GM12873 (cell line): ENCODE results near the gene PCNX4.

Experiments used
- CTCF ChIP-seq: IDR thresholded peaks from 2 replicates; pipeline ENCODE4 v1.5.1; 2012; ENCODE audit warnings: low read depth, mild to moderate bottlenecking, moderate library complexity, low read length, control low read depth; ENCODE audit not compliant: insufficient read depth; ENCODE audit errors: missing control alignments

Gene PCNX4

GRCh38 chr14:60091550-60092525 is at the start of gene PCNX4:
TSS of gene PCNX4 (plus strand) at chr14:60091923. CDS start at chr14:60107639, 15,716 bp downstream.
- TF ChIP-seq CTCF = no peak

GRCh38 chr14:60051721-60052221 is 40.0 kb upstream of the PCNX4 start:
- no peak for TF ChIP-seq CTCF

GRCh38 chr14:60058087-60058486 is 33.6 kb upstream of the PCNX4 start:
- no peak for TF ChIP-seq CTCF

- TF ChIP-seq CTCF = no peak
Observed at GRCh38 chr14:60061371-60061770, 30.4 kb upstream of the PCNX4 start.

- TF ChIP-seq CTCF = peak; percentile 53
Observed at GRCh38 chr14:60064491-60065072, 27.1 kb upstream of the PCNX4 start.

- TF ChIP-seq CTCF = no peak
Observed at GRCh38 chr14:60067882-60068281, 23.8 kb upstream of the PCNX4 start.

- TF ChIP-seq CTCF = peak; percentile 29
Observed at GRCh38 chr14:60079723-60080122, 12.0 kb upstream of the PCNX4 start.
